Measurements from ENCODE around the gene CADPS2. TPM values are rescaled to one million over a fixed set of nuclear protein-coding genes. Genes with fewer than 3 reads are reported as not detected.

CADPS2 gene
- total RNA-seq, 2 experiments from 2014 or later = not detected

GRCh38 chr7:122521767-122522166 lies 364.5 kb downstream of the CADPS2 start:
- intact Hi-C loops (cut with DNase I, micrococcal nuclease) = no loop called here
- H3K36me3 Mint-ChIP-seq (ENCODE audit: low read depth) = no peaks in the 10 kb centered on the region
- Histone ChIP-seq H3K27me3 (ENCODE audit: control insufficient read depth in 1 of 2, insufficient read depth in 2 of 2, low read length in 2 of 2) (no peaks in the 10 kb centered on the region), H3K36me3 (ENCODE audit: insufficient read depth, low read length) (no peaks in the 10 kb centered on the region), H3K27ac (ENCODE audit: low read depth in 1 of 2, low read length in 2 of 2) (no peak overlapping the region), H3K9me3 (ENCODE audit: control insufficient read depth in 1 of 2, insufficient read depth in 1 of 2, low read length in 2 of 2) (no peaks in the 10 kb centered on the region), H3K4me3 (ENCODE audit: low read length) (no peak overlapping the region), H3K4me1 (ENCODE audit: insufficient read depth, low read length) (no peaks in the 10 kb centered on the region)
- ChIA-PET CTCF (no interaction called here), POLR2A (no interaction called here)
- no peak for TF ChIP-seq CTCF (IDR thresholded peaks at IDR 0.05)
- no peaks in the 10 kb centered on the region for H3K4me1 Mint-ChIP-seq (ENCODE audit: low read depth)
- no peak for ATAC-seq (ENCODE audit: poor library complexity)
- DNase-seq = no peak
- no peak overlapping the region for H3K27ac Mint-ChIP-seq
- no peak overlapping the region for H3K4me3 Mint-ChIP-seq
- no peaks in the 10 kb centered on the region for H3K27me3 Mint-ChIP-seq
- no peaks in the 10 kb centered on the region for H3K9me3 Mint-ChIP-seq

GRCh38 chr7:122520971-122521555 lies 365.2 kb downstream of the CADPS2 start:
- intact Hi-C loops (cut with DNase I, micrococcal nuclease) = no loop called here

DNA sequence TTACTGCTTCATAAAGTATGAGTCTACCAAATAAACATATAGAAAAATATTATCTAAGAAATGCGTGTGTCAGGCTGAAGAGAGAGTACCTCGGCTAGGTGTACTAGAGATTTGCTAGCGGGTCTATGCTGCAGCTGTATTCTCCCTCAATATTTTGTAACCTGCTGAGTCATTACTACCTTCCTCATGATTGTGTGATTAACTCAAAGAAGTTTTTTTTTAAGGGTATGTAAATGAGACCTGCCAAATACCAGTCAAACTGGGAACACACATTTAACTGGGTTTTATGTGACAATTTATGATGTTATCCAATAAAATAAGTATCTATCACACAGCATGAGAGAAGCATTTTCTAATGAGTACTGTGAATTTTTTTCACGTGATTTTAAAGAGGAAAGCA lies 367.8 kb downstream of the CADPS2 start:
- ChIA-PET CTCF (no interaction called here), POLR2A (no interaction called here)
- no peak overlapping the region for H3K27ac Mint-ChIP-seq
- DNase-seq (no peak), ATAC-seq (ENCODE audit: poor library complexity) (no peak)
- Histone ChIP-seq H3K27ac (ENCODE audit: low read depth in 1 of 2, low read length in 2 of 2) (no peak overlapping the region), H3K9me3 (ENCODE audit: control insufficient read depth in 1 of 2, insufficient read depth in 1 of 2, low read length in 2 of 2) (no peaks in the 10 kb centered on the region), H3K36me3 (ENCODE audit: insufficient read depth, low read length) (no peaks in the 10 kb centered on the region), H3K4me3 (ENCODE audit: low read length) (no peak overlapping the region), H3K27me3 (ENCODE audit: control insufficient read depth in 1 of 2, insufficient read depth in 2 of 2, low read length in 2 of 2) (no peaks in the 10 kb centered on the region), H3K4me1 (ENCODE audit: insufficient read depth, low read length) (no peaks in the 10 kb centered on the region)
- intact Hi-C loops (cut with DNase I, micrococcal nuclease) = no loop called here
- TF ChIP-seq CTCF (IDR thresholded peaks at IDR 0.05) = no peak
- no peaks in the 10 kb centered on the region for H3K27me3 Mint-ChIP-seq
- no peak overlapping the region for H3K4me3 Mint-ChIP-seq
- no peaks in the 10 kb centered on the region for H3K9me3 Mint-ChIP-seq
- no peaks in the 10 kb centered on the region for H3K4me1 Mint-ChIP-seq (ENCODE audit: low read depth)
- H3K36me3 Mint-ChIP-seq (ENCODE audit: low read depth) = no peaks in the 10 kb centered on the region

More at GRCh38 chr7:122520971-122521555, 365.2 kb downstream of the CADPS2 start:
- no peaks in the 10 kb centered on the region for H3K36me3 ChIP-seq (ENCODE audit: insufficient read depth, low read length)
- TF ChIP-seq CTCF (IDR thresholded peaks at IDR 0.05) = no peak
- H3K27ac ChIP-seq (ENCODE audit: low read depth in 1 of 2, low read length in 2 of 2) = no peak overlapping the region
- no peak overlapping the region for H3K27ac Mint-ChIP-seq
- H3K27me3 ChIP-seq (ENCODE audit: control insufficient read depth in 1 of 2, insufficient read depth in 2 of 2, low read length in 2 of 2) = no peaks in the 10 kb centered on the region
- H3K4me1 ChIP-seq (ENCODE audit: insufficient read depth, low read length) = no peaks in the 10 kb centered on the region
- H3K9me3 ChIP-seq (ENCODE audit: control insufficient read depth in 1 of 2, insufficient read depth in 1 of 2, low read length in 2 of 2) = no peaks in the 10 kb centered on the region
- no peaks in the 10 kb centered on the region for H3K4me1 Mint-ChIP-seq (ENCODE audit: low read depth)
- no peaks in the 10 kb centered on the region for H3K27me3 Mint-ChIP-seq
- no peak overlapping the region for H3K4me3 Mint-ChIP-seq
- CTCF ChIA-PET = no interaction called here
- POLR2A ChIA-PET = no interaction called here
- no peak for DNase-seq
- no peak overlapping the region for H3K4me3 ChIP-seq (ENCODE audit: low read length)
- no peak for ATAC-seq (ENCODE audit: poor library complexity)
- H3K36me3 Mint-ChIP-seq (ENCODE audit: low read depth) = no peaks in the 10 kb centered on the region
- no peaks in the 10 kb centered on the region for H3K9me3 Mint-ChIP-seq

Data from CD4-positive, alpha-beta T cell (primary cell).